ENCODE results near the gene MDP1.

GRCh38 chr14:24187539-24187915 is 28.3 kb downstream of the MDP1 start:
- no peak for TF ChIP-seq POLR2A (IDR thresholded peaks at IDR 0.05)
- TF ChIP-seq CTCF (IDR thresholded peaks at IDR 0.05 in 4 of 5, conservative IDR thresholded peaks at IDR 0.05 in 1 of 5) = no peak

Data from gastrocnemius medialis (tissue), 4 donors.